Measurements from ENCODE around the gene CEP63.

- TF ChIP-seq CTCF (IDR thresholded peaks at IDR 0.05): no peak
- no peak for TF ChIP-seq POLR2A (IDR thresholded peaks at IDR 0.05)
Measured at GRCh38 chr3:134564991-134565390, 79.1 kb downstream of the CEP63 start.
